Nephron progenitor cell (in vitro differentiated cells): ENCODE measurements around the gene FAM53B.
A peak's percentile ranks its signal among the peaks of the same experiment; 100 is the strongest.

ENCODE experiments used
- DNase-seq: peaks from one replicate; pipeline ENCODE4 v3.0.0; 2021
- H3K27ac Mint-ChIP-seq: 2 replicates; pipeline ENCODE4 v1.8.0; 2021; ENCODE audit warnings: mild to moderate bottlenecking, moderate library complexity, mixed read lengths
- H3K27me3 Mint-ChIP-seq: 2 replicates; pipeline ENCODE4 v1.8.0; 2021; ENCODE audit warnings: mild to moderate bottlenecking, low read depth, mixed read lengths; ENCODE audit not compliant: poor library complexity
- H3K36me3 Mint-ChIP-seq: 2 replicates; pipeline ENCODE4 v1.8.0; 2021; ENCODE audit warnings: low read depth, mixed read lengths
- H3K4me1 Mint-ChIP-seq: 2 replicates; pipeline ENCODE4 v1.8.0; 2021; ENCODE audit warnings: mixed read lengths
- H3K4me3 Mint-ChIP-seq: 2 replicates; pipeline ENCODE4 v1.8.0; 2021; ENCODE audit warnings: mild to moderate bottlenecking, moderate library complexity, mixed read lengths
- H3K9me3 Mint-ChIP-seq: 2 replicates; pipeline ENCODE4 v1.8.0; 2021; ENCODE audit warnings: mild to moderate bottlenecking, moderate library complexity, mixed read lengths
- TF ChIP-seq, protein P1 (sequence below): fragments of 200-600 bp; sonication (generic); IDR thresholded peaks from 2 replicates; pipeline ENCODE4 v1.5.0; 2021; ENCODE audit warnings: antibody characterized with exemption

FAM53B gene

DNA sequence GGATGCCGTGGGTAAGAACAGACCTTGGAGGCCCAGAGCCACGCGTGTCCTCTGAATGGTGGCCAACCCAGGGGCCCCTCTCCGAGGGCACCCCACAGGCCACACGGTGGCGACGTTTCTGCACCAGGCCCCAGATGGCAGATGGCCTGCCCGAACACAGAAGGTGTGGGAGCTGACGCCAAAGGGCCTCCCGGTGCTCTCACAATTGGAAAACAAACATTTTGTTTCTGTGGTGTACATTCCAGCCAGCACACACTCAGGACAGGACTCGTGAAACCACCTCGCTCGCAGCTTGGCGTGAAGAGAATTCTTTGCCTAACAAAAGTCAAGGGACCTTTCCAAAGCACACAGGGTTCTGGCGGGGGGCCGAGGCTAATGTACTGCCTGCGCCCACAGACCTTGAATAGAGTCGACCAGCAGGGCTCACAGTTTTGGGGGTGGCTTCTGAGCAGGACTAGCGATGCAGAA lies 112.1 kb downstream of the FAM53B start:
- Mint-ChIP-seq H3K4me1 (peaks cover 46% of the 10 kb centered on the region), H3K27ac (no peak overlapping the region)
- no peak for DNase-seq

DNA sequence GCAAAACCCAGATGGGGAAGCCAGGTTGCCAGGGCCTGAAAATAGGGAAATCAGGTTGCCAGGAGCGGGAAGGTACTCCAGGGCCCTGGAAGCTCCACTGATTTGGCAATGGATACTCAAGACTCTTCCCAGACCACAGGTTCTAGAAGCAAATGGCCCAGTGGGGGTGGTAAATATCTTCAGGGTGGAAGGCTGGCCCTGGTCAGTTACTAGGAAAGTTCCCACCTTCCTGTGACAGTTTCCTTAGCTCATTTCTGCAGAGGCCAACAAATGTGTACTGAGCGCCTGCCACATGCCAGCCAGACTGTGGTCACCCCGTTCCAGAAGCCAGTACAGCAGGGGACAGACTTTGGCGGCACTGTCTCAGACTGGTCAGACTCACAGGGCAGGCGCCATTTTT lies 113.6 kb downstream of the FAM53B start:
- Mint-ChIP-seq H3K27ac (no peak overlapping the region), H3K27me3 (peaks cover 4% of the 10 kb centered on the region), H3K4me1 (peaks cover 46% of the 10 kb centered on the region), H3K36me3 (peaks cover 21% of the 10 kb centered on the region), H3K4me3 (no peak overlapping the region), H3K9me3 (peaks cover 14% of the 10 kb centered on the region)
- no peak for DNase-seq
- TF ChIP-seq, protein P1, sequence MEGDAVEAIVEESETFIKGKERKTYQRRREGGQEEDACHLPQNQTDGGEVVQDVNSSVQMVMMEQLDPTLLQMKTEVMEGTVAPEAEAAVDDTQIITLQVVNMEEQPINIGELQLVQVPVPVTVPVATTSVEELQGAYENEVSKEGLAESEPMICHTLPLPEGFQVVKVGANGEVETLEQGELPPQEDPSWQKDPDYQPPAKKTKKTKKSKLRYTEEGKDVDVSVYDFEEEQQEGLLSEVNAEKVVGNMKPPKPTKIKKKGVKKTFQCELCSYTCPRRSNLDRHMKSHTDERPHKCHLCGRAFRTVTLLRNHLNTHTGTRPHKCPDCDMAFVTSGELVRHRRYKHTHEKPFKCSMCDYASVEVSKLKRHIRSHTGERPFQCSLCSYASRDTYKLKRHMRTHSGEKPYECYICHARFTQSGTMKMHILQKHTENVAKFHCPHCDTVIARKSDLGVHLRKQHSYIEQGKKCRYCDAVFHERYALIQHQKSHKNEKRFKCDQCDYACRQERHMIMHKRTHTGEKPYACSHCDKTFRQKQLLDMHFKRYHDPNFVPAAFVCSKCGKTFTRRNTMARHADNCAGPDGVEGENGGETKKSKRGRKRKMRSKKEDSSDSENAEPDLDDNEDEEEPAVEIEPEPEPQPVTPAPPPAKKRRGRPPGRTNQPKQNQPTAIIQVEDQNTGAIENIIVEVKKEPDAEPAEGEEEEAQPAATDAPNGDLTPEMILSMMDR = no peak

More for the DNA sequence above, 112.1 kb downstream of the FAM53B start:
- H3K27me3 Mint-ChIP-seq = peaks cover 7% of the 10 kb centered on the region
- H3K36me3 Mint-ChIP-seq = peaks cover 29% of the 10 kb centered on the region
- H3K4me3 Mint-ChIP-seq = no peak overlapping the region
- peaks cover 14% of the 10 kb centered on the region for H3K9me3 Mint-ChIP-seq
- TF ChIP-seq, protein P1 = peak; percentile 10

DNA sequence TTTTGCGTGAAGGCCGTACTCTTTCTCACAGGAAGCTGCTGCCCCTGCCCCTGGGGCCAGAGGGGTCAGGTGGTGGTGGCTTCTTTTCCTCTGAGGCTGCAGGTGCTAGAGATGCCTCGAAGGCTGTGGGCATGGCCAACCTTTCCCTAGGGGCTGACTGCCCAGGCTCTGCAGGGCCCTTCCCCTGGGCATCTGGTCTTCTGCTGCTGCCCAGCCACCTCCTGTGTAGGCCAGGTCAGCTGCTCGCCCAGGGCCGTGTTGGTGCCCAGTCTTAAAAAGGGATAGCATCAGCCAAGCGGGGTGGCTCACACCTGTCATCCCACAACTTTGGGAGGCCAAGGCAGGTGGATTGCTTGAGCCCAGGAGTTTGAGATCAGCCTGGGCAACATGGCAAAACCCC lies 114.3 kb downstream of the FAM53B start:
- Mint-ChIP-seq H3K27me3 (peaks cover 4% of the 10 kb centered on the region), H3K27ac (no peak overlapping the region)
- DNase-seq = no peak

DNA sequence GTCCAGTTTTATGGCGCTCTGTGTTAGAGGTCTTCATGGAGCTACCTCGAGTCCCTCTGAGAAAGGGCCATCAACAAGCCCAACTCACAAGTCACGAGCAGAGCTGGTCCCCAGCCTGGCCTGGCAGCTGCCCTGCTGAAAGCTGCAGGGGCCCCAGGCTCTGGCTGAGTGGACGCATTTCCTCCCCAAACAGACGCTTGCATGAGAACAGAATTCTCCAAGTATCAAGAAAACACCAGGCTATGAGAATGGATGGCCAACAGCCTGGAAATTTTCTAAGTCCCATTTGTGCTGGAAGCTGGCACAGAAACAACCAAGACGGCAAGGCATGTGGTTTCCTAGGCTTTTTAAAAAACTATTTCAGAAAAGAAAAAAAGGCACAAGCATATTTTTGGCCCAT lies 114.8 kb downstream of the FAM53B start:
- Mint-ChIP-seq H3K4me1 (peaks cover 56% of the 10 kb centered on the region), H3K27ac (peak overlapping the region; percentile 29), H3K27me3 (peaks cover 4% of the 10 kb centered on the region), H3K36me3 (peaks cover 12% of the 10 kb centered on the region), H3K9me3 (peaks cover 11% of the 10 kb centered on the region), H3K4me3 (no peak overlapping the region)
- DNase-seq = no peak
- TF ChIP-seq, protein P1 = no peak

More for the DNA sequence above, 114.3 kb downstream of the FAM53B start:
- H3K36me3 Mint-ChIP-seq = peaks cover 16% of the 10 kb centered on the region
- H3K9me3 Mint-ChIP-seq = peaks cover 14% of the 10 kb centered on the region
- TF ChIP-seq, protein P1 = no peak
- H3K4me3 Mint-ChIP-seq = no peak overlapping the region
- H3K4me1 Mint-ChIP-seq = peaks cover 51% of the 10 kb centered on the region

DNA sequence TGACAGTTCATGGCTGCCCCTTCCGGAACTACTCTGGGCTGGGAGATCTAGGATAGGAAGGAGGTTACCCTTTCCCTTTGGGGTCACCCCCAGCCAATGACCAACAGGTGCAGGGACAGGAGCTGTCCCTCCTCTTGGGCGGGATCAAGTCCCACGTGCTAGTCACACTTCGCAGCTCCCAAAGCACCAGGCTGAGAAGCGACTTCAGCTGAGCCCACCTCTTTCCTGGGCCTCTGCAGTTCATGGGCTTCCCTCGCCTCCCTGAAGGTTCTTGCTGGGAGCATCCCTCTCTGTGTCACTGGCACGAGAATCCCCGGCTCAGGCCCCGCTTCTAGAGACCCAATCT lies 115.5 kb downstream of the FAM53B start:
- Mint-ChIP-seq H3K36me3 (peaks cover 5% of the 10 kb centered on the region), H3K27ac (no peak overlapping the region), H3K4me1 (peaks cover 59% of the 10 kb centered on the region), H3K27me3 (peaks cover 4% of the 10 kb centered on the region), H3K9me3 (peaks cover 3% of the 10 kb centered on the region), H3K4me3 (no peak overlapping the region)
- TF ChIP-seq, protein P1 = no peak
- no peak for DNase-seq

DNA sequence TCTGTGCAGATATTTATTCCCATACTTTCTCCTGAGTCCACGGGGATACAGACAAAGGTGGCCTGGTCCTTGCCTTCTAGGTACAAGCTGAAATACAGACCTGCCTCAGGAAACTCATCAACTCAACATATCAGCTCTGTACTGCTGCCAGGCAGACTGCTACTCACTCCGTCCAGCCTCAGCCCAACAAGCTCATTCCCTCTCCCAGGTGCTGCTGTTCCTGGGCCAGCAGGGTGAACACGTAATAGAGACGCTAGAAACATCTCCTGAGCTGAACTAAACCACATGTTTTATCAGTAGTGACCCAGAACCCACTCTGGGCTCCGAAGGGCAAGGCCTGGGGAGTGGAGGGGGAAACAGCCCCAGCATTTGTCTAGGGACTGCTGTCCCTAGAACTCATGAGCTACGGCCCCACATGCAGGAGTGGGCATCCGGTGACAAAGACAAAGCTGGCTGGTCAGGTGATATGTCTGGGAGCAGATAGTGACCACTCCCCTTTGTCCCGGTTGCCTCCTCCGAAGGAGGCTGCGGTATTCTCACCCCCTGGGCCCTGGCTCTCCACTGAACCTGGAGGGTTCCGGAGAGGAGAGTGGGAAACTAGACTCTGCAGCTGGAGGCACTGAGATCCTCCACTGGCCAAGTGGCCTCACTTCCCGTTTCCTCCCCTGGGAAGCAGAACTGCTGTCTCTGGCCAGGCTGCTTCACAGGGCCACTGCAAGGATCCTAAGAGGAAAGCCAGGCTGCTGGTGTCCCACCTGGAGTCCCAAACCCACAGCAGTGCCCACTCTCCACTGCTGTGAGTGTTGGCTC lies 116.1 kb downstream of the FAM53B start:
- H3K27ac Mint-ChIP-seq = peak overlapping the region; percentile 90
- TF ChIP-seq, protein P1 = no peak
- H3K36me3 Mint-ChIP-seq = no peaks in the 10 kb centered on the region
- no peak for DNase-seq
- H3K4me3 Mint-ChIP-seq = no peak overlapping the region
- H3K9me3 Mint-ChIP-seq = no peaks in the 10 kb centered on the region
- H3K4me1 Mint-ChIP-seq = peaks cover 55% of the 10 kb centered on the region
- peaks cover 4% of the 10 kb centered on the region for H3K27me3 Mint-ChIP-seq
